Measurements from ENCODE around the gene AHNAK.

AHNAK gene

DNA sequence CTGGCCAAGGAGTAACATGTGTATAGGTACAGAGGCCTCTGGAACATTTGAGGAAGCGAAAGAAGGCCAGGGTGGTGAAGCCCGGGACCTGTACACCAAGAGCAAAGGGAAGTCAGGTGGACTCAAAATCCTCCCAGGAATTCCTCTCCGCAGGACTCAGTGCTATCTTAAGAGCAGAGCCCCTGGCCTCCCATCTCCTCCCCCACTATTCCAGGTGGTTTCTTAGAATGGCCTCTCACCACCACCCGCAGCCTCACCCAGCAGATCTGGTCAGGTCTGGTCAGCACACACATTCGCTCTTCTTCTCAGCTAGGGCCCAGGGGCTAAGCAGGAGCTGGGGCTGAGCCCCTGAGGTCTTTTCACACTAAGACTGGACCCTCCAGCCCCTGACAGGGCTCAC is 68.7 kb downstream of the AHNAK start:
- H4K20me1 ChIP-seq (ENCODE audit: insufficient read depth), result no peaks in the 10 kb centered on the region
- no peak overlapping the region for H3K4me2 ChIP-seq
- no peaks in the 10 kb centered on the region for H3K4me1 ChIP-seq (ENCODE audit: low read depth, poor library complexity, severe bottlenecking)
- H3K79me2 ChIP-seq (ENCODE audit: insufficient read depth, low read depth), result no peaks in the 10 kb centered on the region
- no peak overlapping the region for H3K4me3 ChIP-seq (IDR thresholded peaks at IDR 0.05; ENCODE audit: insufficient read depth, low read depth, low read length)
- no peak overlapping the region for H2AFZ ChIP-seq (ENCODE audit: low read depth)
- TF ChIP-seq, protein P1, sequence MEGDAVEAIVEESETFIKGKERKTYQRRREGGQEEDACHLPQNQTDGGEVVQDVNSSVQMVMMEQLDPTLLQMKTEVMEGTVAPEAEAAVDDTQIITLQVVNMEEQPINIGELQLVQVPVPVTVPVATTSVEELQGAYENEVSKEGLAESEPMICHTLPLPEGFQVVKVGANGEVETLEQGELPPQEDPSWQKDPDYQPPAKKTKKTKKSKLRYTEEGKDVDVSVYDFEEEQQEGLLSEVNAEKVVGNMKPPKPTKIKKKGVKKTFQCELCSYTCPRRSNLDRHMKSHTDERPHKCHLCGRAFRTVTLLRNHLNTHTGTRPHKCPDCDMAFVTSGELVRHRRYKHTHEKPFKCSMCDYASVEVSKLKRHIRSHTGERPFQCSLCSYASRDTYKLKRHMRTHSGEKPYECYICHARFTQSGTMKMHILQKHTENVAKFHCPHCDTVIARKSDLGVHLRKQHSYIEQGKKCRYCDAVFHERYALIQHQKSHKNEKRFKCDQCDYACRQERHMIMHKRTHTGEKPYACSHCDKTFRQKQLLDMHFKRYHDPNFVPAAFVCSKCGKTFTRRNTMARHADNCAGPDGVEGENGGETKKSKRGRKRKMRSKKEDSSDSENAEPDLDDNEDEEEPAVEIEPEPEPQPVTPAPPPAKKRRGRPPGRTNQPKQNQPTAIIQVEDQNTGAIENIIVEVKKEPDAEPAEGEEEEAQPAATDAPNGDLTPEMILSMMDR (conservative IDR thresholded peaks at IDR 0.05; ENCODE audit: low read depth, low read length), result no peak
- no peak overlapping the region for H3K27ac ChIP-seq
- no peaks in the 10 kb centered on the region for H3K27me3 ChIP-seq (ENCODE audit: insufficient read depth, low read depth)
- no peaks in the 10 kb centered on the region for H3K36me3 ChIP-seq (ENCODE audit: insufficient read depth)
- H3K9ac ChIP-seq, result no peak overlapping the region

DNA sequence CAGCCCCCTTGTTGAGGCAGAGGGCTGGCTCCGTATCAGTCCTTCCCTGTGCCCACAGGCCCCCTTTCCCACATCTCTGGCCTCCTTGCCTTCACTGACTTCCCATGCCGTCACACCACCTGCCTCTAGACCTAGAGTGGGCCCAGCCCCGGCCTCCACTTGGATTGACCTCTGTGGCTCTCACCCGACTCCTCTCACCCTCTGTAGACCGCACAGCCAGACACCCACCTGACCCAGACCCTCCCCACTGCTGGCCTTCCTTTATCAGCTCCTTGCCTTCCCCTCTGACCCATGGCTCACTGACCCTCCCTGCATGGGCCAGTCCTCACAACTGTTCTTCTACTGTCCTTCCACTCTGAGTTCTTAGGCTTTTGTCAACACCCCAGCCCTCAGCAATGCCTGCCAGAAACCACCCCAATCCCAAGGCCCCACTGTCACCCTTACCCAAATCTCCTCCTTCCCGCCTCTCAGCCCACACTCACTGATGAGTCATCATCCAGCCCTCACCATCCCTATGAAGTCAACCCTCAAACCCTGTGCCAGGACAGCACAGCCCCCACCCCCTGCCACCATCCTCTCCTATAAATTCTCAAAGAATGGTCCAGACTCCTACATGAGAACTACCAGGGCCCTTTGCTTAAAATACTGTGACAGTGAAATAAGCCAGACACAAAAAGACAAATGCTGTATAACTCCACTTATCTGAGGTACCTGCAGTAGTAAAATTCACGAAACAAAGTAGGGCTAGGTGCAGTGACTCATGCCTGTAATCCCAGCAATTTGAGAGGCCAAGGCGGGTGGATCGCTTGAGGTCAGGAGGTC is 74.3 kb downstream of the AHNAK start:
- Histone ChIP-seq H3K79me2 (ENCODE audit: insufficient read depth, low read depth) (no peaks in the 10 kb centered on the region), H2AFZ (ENCODE audit: low read depth) (peak overlapping the region; percentile 9; the same call in 1 of the 2 replicates), H3K4me1 (ENCODE audit: low read depth, poor library complexity, severe bottlenecking) (peaks cover 33% of the 10 kb centered on the region), H4K20me1 (ENCODE audit: insufficient read depth) (no peaks in the 10 kb centered on the region), H3K4me3 (IDR thresholded peaks at IDR 0.05; ENCODE audit: insufficient read depth, low read depth, low read length) (no peak overlapping the region), H3K36me3 (ENCODE audit: insufficient read depth) (no peaks in the 10 kb centered on the region), H3K27ac (no peak overlapping the region; the same call in 1 of the 2 replicates), H3K27me3 (ENCODE audit: insufficient read depth, low read depth) (no peaks in the 10 kb centered on the region), H3K9ac (no peak overlapping the region), H3K4me2 (0 out of 2 replicates have a peak overlapping the region, but pooled peaks have one; percentile 25)
- TF ChIP-seq, protein P1 (conservative IDR thresholded peaks at IDR 0.05; ENCODE audit: low read depth, low read length), result no peak

DNA sequence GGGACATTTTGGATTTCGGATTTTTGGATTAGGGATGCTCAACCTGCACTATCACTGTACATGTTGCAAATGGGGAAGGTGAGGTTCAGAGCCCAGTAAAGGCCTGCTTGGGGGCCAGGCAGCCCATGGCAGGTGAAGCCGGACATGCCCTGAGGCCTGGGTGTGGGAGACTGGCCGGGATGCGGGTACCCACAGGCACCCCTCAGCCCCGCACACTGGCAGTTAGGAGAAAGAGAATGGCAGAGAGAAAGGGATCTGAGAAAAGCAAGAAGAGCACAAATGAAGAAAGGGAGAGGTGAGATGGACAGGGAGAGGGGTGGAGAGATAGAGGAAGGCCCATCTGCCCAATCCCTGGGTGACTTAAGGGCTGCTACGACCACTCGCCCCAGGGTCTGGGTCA is 75.0 kb downstream of the AHNAK start:
- Histone ChIP-seq H3K4me3 (IDR thresholded peaks at IDR 0.05; ENCODE audit: insufficient read depth, low read depth, low read length) (no peak overlapping the region), H3K36me3 (ENCODE audit: insufficient read depth) (no peaks in the 10 kb centered on the region), H3K27ac (no peak overlapping the region), H3K79me2 (ENCODE audit: insufficient read depth, low read depth) (no peaks in the 10 kb centered on the region), H4K20me1 (ENCODE audit: insufficient read depth) (no peaks in the 10 kb centered on the region), H3K9ac (no peak overlapping the region), H3K4me2 (no peak overlapping the region), H3K4me1 (ENCODE audit: low read depth, poor library complexity, severe bottlenecking) (peaks cover 34% of the 10 kb centered on the region), H3K27me3 (ENCODE audit: insufficient read depth, low read depth) (no peaks in the 10 kb centered on the region), H2AFZ (ENCODE audit: low read depth) (no peak overlapping the region)
- TF ChIP-seq, protein P1 (conservative IDR thresholded peaks at IDR 0.05; ENCODE audit: low read depth, low read length), result no peak

DNA sequence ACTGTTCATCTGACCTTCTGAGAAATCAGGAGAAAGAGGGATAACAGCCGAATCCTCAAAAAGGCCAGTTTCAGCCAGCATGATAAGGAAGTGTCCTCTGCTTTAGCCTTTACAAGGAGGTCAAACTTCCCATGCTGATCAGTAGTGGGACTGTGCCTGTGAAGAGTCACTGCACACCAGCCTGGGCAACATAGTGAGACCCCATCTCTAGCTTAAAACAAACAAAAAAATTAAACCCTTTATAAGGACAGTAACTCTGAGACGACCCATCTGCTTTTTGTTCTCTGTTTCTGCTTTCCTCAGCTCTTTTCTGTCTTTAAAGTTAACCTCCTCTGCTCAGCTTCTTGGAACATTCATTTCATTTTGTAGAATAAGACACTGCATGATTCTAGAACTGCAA is 78.0 kb downstream of the AHNAK start:
- Histone ChIP-seq H4K20me1 (ENCODE audit: insufficient read depth) (no peaks in the 10 kb centered on the region), H3K79me2 (ENCODE audit: insufficient read depth, low read depth) (no peaks in the 10 kb centered on the region), H3K4me3 (IDR thresholded peaks at IDR 0.05; ENCODE audit: insufficient read depth, low read depth, low read length) (no peak overlapping the region), H3K4me2 (no peak overlapping the region; the same call in 1 of the 2 replicates), H3K9ac (no peak overlapping the region), H2AFZ (ENCODE audit: low read depth) (no peak overlapping the region), H3K27ac (peak overlapping the region; percentile 10; the same call in 1 of the 2 replicates), H3K4me1 (ENCODE audit: low read depth, poor library complexity, severe bottlenecking) (peaks cover 62% of the 10 kb centered on the region), H3K27me3 (ENCODE audit: insufficient read depth, low read depth) (no peaks in the 10 kb centered on the region), H3K36me3 (ENCODE audit: insufficient read depth) (no peaks in the 10 kb centered on the region)
- TF ChIP-seq, protein P1 (conservative IDR thresholded peaks at IDR 0.05; ENCODE audit: low read depth, low read length), result no peak
